Pulmonary artery endothelial cell (primary cell): ENCODE measurements around the gene AP1S3. TPM values are rescaled to one million over a fixed set of nuclear protein-coding genes. Genes with fewer than 3 reads are reported as not detected.
"Not testable (repeated sequence)": the region's sequence is repeated elsewhere in the genome, so short reads cannot be mapped to it uniquely, and the experiment has no call there.

Source experiments
- DNase-seq: peaks from one replicate; pipeline ENCODE4 v3.0.0-alpha.2; 2011; ENCODE audit warnings: low read depth, low spot score
- total RNA-seq: library from RNA; depleted of rRNA; stranded (reverse); fragments of >200 nt; gene quantifications from 2 replicates; pipeline ENCODE4 v1.2.3, GENCODE V29; 2014

The AP1S3 gene
- total RNA-seq, 1 donor from 2014 or later, result 3.4 TPM

DNA sequence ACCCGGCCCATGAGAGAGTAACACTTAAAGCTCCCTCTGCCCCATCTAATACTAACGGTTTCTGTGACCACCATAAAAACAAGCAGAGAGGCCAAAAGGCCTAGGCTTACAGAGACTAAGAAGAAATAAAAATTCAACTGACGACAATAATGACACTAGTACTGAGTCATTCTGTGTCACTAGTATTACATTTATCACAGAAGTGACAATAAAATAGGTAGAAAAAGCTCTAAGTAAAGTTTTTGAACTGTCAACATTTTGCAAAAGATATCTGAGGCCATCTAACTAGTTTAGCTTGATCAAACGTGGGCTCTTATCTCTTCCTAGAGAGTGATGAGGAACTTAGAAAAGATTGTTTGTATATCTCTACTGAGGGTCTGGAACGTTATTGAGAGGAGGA is 35.6 kb downstream of the AP1S3 start:
- no peak for DNase-seq

DNA sequence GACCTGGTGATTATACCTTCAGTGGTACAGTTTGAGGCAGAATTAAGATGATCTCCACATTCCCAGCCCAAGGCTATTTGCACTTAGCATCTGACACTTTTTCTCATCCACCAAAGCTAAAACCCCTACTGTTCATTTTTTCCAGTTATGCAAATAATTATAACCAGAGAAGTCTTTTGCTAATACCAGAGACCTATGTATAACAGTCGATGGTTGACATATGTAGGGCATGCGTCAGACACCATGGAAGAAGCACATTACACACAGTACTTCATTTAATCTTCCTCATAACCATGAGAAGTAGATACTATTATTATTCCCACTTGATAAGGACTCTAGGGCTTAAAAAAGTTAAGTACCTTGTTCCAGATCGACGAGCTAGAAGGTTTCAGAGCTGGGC is 36.5 kb downstream of the AP1S3 start:
- DNase-seq, result no peak

DNA sequence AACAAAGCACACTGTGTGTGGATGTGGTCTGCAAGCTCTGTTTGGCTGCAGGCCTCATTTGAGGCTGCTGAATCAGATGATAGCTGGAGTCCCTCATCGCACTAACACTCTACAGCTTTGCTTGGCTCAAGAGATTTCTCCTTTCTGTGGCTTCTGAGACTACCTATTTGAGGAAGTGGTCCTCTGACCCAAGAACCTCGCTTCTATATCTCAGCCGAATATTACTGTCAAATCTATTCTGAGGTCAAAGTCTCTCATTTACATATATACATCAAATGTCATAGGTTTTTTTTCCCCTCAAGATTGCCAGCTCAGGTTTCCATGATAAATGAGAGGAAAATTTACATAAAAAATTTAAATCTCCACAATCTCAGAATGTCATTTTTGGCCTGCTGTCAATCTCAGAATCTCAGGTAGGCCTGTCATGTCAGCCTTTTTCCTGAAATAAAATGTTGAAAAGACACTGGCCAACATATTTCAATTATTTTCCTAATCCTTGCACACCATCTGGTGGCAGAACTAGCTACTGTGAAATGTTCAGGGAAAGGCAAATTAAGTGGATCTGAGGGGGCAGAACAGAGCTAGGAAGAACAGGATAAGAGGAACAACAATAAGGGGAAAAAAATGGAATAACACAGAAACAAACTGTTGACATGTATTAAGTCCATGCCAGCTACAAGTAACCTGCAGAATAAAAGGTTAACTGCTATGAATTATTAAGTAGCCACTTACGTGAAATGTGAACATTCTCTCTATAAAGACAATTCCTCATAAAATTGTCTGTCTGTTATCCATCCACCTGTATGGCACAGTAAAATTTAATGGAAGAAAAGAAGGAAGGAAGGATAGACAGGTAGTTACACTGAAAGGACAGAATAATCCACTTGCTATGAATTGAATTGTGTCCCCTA is 39.3 kb downstream of the AP1S3 start:
- DNase-seq, result no peak

DNA sequence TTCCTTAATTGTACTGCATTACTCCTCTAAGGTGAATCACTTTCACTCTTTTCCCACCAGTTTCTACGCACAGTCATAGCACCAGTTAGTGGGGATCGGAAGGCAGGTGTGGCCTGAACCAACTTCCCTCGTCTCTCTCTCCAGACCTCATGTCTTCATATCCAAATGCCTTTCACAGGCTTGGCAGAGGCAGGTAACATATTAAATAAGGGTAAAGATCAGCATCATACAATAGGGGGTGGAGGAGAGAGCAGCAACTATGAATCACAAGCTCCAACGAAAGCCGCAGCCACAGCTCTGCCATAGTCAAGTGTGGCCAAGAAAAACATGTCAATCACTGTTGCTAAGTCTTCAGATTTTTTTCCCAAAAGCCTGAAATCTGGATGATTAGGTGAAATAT is 40.3 kb downstream of the AP1S3 start:
- peak; percentile 33 for DNase-seq

DNA sequence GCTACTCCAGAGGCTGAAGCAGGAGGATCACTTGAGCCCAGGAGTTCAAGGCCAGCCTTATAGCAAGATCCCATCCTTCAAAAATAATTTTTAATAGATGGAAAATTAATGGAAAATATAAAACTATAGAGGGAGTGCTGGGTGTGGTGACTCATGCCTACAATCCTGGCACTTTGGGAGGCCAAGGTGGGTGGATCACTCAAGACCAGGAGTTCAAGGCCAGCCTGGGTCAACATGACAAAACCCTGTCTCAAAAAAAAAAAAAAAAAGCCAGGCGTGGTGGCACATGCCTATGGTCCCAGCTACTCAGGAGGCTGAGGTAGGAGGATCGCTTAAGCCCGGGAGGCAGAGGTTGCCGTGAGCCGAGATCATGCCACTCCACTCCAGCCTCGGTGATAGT is 48.0 kb downstream of the AP1S3 start:
- no peak for DNase-seq

DNA sequence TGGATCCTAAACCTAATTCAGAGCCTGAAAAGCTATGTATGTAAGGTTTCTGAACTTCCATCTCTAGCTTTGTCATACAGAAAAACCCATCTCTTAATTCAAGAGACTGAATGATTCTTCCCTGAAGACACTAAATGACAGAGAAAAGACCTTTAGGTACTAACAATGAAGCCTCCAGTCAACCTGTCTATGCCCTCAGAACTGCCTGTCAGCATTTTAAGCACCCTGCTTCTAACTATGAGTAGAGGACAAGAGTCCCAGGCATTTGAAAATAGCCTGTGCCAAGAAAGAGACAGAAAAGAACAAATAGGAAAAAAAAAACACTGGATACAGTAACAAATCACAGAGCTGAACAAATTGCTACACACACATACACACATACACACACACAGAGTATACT is 48.6 kb downstream of the AP1S3 start:
- DNase-seq, result no peak

DNA sequence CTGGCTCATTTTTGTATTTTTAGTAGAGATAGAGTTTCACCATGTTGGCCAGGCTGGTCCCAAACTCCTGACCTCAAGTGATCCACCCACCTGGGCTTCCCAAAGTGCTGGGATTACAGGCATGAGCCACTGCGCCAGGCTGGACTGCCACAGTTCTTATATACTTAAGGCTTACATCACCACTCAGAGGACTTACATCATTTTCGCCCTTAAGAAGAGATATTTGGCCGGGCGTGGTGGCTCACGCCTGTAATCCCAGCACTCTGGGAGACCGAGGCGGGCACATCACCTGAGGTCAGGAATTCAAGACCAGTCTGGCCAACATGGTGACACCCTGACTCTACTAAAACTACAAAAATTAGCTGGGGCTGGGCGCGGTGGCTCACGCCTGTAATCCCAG is 49.3 kb downstream of the AP1S3 start:
- DNase-seq, result not testable (repeated sequence)

DNA sequence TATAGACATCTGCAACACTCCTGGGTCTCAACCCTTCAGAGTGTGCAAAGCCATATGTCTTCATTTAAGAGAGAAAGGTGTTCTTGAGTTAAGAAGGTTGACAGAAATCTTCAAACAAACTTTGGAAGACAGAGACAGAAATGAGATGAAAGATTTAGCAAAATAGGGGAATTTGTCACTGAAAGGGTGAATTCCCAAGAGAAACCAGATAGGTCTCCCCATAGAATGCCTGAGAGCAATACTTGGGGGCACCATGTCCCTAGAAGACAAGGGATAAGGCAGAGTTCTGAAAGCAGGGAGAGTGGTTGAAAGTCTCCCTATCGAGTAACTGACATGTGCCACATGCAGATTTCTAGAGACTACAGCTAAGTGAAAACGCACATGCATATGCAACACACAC is 50.0 kb downstream of the AP1S3 start:
- no peak for DNase-seq

DNA sequence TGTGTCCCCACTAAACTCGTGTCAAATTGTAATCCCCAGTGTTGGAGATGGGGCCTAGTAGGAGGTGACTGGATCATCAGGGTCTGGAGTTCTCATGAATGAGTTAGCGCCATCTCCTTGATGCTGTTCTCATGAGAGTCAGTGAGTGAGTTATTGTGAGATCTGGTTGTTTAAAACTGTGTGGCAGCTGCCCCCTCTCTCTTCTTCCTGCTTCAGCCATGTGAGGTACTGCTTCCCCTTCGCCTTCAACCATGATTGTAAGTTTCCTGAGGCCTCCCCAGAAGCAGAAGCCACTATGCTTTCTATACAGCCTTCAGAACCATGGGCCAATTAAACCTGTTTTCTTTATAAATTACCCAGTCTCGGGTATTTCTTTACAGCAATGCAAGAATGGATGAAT is 50.4 kb downstream of the AP1S3 start:
- no peak for DNase-seq

DNA sequence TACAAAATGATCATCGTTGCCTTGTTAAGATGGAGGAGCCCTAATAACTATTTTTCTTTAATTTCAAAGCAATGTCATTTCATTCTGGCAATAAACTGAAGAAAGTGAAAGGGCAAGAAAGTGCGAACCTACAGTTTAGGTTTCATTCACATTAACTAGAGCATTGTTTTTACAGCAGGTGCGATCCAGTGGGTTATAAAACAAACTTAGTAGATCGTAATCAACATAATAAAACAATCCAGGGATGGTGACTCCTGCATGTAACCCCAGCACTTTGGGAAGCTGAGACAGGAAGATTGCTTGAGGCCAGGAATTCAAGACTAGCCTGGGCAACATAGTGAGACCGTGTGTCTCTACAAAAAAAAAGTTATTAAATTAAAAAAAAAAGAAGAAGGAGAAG is 51.1 kb downstream of the AP1S3 start:
- DNase-seq, result no peak

DNA sequence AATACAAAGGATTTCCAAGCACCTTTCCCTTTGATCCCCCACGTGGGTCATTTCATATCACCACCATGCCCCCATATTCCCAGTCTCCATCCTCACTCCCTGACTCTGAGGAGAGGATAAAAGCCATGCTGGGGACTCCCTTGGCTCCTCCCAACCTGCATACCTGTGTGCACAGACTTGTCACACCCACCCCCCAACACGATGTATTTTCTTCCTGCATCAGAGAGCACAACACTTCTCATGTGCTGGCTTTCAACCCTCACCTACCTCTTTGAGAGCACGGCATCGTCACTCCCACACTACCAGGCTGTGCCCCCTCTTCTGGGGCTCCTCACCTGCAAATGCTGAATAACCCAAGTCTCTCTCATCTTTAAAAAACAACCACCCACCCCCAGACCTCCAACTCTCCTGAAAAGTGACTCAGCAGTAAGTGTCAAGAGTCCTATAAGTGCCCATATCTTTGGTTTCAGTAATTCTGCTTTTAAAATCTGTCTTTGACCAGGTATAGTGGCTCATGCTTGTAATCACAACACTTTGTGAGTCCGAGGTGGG is 53.1 kb downstream of the AP1S3 start:
- no peak for DNase-seq

DNA sequence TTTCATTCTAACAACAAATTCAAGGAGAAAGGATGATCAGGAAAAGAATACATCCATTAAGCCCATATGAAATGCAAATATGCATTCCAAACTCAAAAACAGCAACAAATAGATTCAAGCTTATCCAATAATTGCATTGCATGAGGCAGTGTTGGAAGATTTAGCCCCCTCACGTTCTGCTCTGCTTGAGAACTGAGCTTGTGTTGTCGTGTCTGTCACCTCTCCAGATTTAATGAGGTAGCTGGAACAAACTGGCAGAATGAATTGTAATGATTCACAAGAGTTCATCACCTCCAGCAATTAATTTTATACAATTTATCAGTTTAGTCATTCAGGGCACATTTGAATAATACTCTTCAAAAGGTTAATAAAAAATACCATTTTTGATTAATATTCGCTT is 54.8 kb downstream of the AP1S3 start:
- no peak for DNase-seq

DNA sequence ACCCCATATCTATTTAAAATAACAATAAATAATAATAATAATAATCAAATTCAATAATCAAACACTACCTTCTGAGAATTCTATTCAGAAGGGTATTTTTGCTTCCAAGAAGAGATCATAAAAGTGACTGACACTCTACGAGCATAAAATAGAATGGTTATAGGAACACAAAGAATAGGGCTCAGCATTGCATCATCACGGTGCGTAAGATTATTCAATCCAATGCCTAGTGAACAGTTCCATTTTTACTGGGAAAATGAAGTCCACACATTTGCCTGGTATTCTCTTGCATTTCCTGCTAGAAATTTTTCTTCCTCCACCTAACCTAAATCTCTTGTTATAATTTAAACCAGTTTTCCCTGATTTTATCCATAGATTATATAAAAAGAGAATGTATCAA is 55.8 kb downstream of the AP1S3 start:
- no peak for DNase-seq

DNA sequence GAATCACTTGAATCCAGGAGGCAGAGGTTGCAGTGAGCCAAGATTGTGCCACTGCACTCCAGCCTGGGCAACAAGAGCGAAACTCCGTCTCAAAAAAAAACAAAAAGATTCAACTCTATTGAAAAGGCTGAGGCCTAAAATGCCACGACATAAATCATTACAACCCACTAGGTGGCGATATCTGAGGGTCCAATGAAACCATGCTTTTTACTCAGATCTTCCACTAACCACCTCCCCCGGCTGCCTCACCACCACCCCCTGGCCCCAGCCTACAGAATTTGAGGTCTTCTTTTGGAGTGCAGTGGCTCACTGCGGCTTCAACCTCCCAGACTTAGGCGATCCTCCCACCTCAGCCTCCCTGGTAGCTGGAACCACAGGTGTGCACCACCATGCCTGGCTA is 57.5 kb downstream of the AP1S3 start:
- DNase-seq, result no peak

DNA sequence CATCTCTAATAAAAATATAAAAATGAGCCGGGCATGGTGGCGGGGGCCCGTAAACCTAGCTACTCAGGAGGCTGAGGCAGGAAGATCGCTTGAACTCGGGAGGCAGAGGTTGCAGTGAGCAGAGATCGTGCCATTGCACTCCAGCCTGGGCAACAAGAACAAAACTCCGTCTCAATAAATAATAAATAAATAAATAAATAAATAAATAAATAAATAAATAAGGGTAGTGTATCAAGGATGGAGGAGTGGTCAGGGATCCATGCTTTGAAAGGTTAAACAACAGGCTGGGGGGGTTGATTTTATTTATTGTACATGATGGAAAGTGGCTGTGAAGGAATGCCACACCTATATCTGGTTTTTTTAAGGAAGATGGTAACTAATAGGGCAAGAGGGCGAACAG is 63.2 kb downstream of the AP1S3 start:
- no peak for DNase-seq

DNA sequence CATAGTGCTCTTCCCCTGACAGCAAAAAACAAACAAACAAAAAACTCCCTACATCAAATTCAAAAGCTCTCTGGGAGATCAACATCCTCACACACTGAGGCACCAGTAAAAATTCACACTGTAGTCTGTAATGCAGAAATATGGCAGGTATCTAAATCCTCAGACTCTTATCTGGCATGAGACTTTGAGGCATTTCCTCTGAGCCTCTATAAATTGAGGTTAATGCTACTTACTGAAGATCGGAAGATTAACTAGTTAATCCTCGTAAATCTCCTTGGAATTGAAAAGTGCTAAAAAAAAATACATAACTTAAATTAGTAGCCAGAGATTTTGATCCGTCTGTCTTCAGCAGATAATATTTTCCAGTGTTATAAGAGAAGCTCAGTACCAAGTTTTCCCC is 65.0 kb downstream of the AP1S3 start:
- no peak for DNase-seq

DNA sequence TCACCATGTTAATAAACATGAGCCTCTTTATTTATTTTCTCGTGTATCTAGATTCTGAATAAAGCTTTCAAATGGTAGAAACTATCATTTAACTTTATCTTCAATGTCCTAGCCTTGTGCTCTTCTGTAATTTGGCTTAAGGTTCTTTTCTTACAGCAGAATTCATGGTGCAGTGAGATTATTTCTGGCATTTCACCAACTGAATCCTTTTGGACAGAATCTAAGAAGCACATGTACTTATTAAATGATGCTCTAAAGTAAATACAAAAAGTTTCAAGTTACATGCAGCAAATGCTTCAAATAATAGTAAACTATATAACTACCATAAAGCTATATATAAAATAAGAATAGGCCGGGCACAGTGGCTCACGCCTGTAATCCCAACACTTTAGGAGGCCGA is 65.9 kb downstream of the AP1S3 start:
- DNase-seq, result no peak

DNA sequence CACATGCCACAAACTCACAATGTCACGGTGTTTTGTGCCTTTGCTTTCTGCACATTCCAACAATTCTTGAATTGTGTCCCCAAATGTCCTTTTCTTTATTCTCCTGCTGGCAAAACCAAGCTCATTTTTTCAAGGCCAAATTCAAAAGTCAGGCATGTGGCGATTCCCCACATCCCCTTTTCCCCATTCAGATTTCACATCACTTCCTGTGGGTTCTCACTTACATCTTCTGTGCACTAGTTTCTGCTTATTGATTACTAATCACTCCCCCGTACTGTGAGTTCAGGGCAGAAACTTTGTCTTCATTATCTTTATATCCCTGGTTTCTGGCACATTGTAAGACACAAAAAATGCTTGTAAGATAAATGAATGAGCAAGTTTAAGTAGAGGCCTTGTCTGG is 69.2 kb downstream of the AP1S3 start:
- no peak for DNase-seq

DNA sequence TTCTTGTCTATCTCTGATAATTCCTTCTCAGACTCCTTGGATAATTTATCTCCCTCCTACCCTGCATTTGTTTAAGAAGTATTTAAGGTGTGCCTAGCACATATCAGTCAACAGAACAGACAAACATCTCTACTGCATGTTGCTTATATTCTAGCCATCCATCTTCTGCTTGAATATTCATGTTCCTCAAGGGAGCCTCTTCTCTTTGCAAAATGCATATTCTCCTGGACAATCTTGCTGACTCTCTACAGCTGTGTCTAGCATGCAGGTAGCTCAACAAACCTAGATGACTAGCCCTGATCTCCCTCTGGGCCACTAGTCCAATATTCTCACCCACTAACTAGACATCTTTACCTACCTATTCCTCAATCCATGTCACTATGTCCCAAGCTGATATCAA is 70.0 kb downstream of the AP1S3 start:
- DNase-seq, result no peak

DNA sequence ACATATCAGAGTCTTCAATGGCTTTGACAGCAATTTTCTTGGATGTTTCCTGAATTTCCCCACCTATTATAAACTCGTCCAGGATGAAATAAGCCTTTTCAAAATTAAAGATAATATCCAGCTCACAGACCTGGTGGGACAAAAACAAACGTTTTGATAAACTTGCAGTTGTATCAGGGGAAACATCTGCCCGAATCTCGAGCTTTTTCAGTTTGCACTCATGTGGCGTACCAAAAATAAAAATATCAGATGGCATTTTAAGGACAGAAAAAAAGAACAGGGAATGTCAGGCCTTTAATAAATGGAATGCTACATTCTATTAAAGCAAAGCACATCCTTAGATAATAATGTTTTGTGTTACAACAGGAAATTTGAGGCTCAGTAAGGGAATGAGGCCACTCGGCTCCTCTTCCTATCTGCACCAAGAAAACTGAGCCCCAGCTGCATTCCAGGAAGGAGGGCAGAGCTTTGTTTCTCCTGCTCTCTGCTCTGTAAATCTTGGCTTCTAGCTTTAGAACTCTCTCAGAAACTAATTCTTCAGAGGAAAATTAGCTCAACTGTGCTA is 72.1 kb downstream of the AP1S3 start:
- no peak for DNase-seq

DNA sequence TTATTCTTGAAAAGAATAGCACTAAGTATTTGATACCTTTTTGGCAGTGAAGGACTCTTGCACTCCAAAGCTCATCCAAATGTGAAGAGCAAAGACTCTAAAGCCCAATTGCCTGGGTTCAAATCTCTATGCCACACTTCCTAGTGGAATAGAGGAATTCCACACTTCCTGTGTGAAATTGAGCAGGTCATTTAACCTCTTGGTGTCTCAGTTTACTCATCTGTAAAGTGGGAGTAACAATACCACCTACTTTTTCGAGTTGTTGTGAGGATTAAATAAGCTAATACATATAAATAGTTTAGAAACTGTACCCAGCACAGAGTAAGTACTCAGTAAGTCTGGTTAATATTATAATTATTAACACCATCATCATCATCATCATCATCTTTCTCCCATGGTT is 72.6 kb downstream of the AP1S3 start:
- DNase-seq, result no peak

DNA sequence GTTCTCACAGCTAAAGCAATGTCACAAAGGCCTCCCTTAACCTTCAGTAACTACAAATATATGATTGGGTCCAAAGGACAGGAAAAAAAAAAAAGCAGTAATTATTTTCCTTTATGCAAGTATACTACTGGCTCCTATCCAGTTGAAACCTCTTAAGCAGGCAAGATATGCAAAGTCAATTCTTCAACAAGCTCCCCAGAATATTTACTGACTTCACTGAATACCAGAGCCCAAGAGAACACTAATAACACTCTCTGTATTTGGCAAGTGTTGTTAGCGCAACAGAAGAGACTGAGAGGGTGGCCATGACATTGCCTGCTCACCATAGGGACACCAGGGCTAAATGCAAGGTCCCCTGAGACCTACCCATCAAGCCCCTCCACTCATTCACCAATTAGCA is 74.5 kb downstream of the AP1S3 start:
- no peak for DNase-seq

DNA sequence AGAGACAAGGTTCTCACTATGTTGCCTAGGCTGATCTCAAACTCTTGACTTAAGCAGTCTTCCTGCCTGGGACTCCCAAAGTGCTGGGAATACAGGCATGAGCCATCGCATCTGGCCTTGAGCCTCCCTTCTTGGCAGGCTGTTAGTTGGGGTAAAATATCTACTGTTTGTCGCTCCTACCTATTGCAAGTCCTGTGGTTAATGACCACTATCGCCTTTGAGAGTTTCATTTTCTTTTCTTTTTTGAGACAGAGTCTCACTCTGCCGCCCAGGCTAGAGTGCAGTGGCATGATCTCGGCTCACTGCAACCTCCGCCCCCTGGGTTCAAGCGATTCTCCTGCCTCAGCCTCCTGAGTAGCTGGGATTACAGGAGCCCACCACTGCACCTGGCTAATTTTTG is 75.6 kb downstream of the AP1S3 start:
- DNase-seq, result not testable (repeated sequence)
